Brain microvascular endothelial cell (primary cell): ENCODE measurements around the gene ZNF362.

Experiments used
- DNase-seq: peaks from one replicate; pipeline ENCODE4 v3.0.0-alpha.2; 2020
- H3K27ac ChIP-seq: fragments of 250-450 bp; sonication (Bioruptor Pico); 2 replicates; pipeline ENCODE4 v1.5.1; 2020; ENCODE audit warnings: mild to moderate bottlenecking, moderate library complexity
- H3K27me3 ChIP-seq: fragments of 250-450 bp; sonication (Bioruptor Pico); replicated peaks from 2 replicates; pipeline ENCODE4 v1.5.1; 2020; ENCODE audit warnings: mild to moderate bottlenecking
- H3K36me3 ChIP-seq: fragments of 250-450 bp; sonication (Bioruptor Pico); replicated peaks from 2 replicates; pipeline ENCODE4 v1.5.1; 2020; ENCODE audit warnings: mild to moderate bottlenecking
- H3K4me3 ChIP-seq: 2 replicates; pipeline ENCODE4 v1.5.1; 2011; ENCODE audit warnings: low read depth, mild to moderate bottlenecking, control low read depth, low read length, moderate library complexity
- CTCF ChIP-seq: IDR thresholded peaks from 2 replicates; pipeline ENCODE4 v1.5.1; 2011; ENCODE audit warnings: low read depth, mild to moderate bottlenecking, moderate library complexity, low read length, control low read depth, inconsistent platforms; ENCODE audit errors: missing control alignments
- in situ Hi-C: cut with HindIII; loops from 2 replicates; pipeline ENCODE4 v1.10.0; 2017; ENCODE audit warnings: low sequenced_read_pairs, low pct_ligation_motif_present

The ZNF362 gene

GRCh38 chr1:33339413-33339812 lies 83.1 kb downstream of the ZNF362 start:
- Histone ChIP-seq H3K36me3 (peaks cover 45% of the 10 kb centered on the region), H3K27ac (peak overlapping the region; percentile 85), H3K27me3 (no peaks in the 10 kb centered on the region), H3K4me3 (no peak overlapping the region)
- DNase-seq = no peak
- peak; percentile 53 for TF ChIP-seq CTCF
- in situ Hi-C loops = no loop called here

GRCh38 chr1:33341190-33341589 lies 84.9 kb downstream of the ZNF362 start:
- no peak for DNase-seq
- peaks cover 42% of the 10 kb centered on the region for H3K36me3 ChIP-seq
- in situ Hi-C loops = no loop called here

GRCh38 chr1:33342041-33342723 lies 85.9 kb downstream of the ZNF362 start:
- Histone ChIP-seq H3K27ac (peak overlapping the region; percentile 93), H3K36me3 (peaks cover 49% of the 10 kb centered on the region), H3K4me3 (peak overlapping the region; percentile 1), H3K27me3 (no peaks in the 10 kb centered on the region)
- in situ Hi-C loops = no loop called here
- peak; percentile 8 for TF ChIP-seq CTCF
- peak; percentile 95 for DNase-seq

More at GRCh38 chr1:33341190-33341589, 84.9 kb downstream of the ZNF362 start:
- Histone ChIP-seq H3K27me3 (no peaks in the 10 kb centered on the region), H3K27ac (peak overlapping the region; percentile 93), H3K4me3 (no peak overlapping the region)
- no peak for TF ChIP-seq CTCF

GRCh38 chr1:33343539-33343938 lies 87.2 kb downstream of the ZNF362 start:
- Histone ChIP-seq H3K4me3 (no peak overlapping the region), H3K27ac (peak overlapping the region; percentile 93), H3K36me3 (peaks cover 62% of the 10 kb centered on the region), H3K27me3 (no peaks in the 10 kb centered on the region)
- in situ Hi-C loops = no loop called here
- DNase-seq = peak; percentile 47
- TF ChIP-seq CTCF = no peak

GRCh38 chr1:33344896-33345560 lies 88.7 kb downstream of the ZNF362 start:
- Histone ChIP-seq H3K36me3 (peaks cover 64% of the 10 kb centered on the region), H3K4me3 (peak overlapping the region; percentile 7), H3K27ac (peak overlapping the region; percentile 93), H3K27me3 (no peaks in the 10 kb centered on the region)
- in situ Hi-C loops = no loop called here
- no peak for TF ChIP-seq CTCF
- no peak for DNase-seq

- no peak for DNase-seq
- in situ Hi-C loops = no loop called here
- H3K27me3 ChIP-seq = no peaks in the 10 kb centered on the region
- TF ChIP-seq CTCF = no peak
- peaks cover 54% of the 10 kb centered on the region for H3K36me3 ChIP-seq
- H3K4me3 ChIP-seq = peak overlapping the region; percentile 90
- H3K27ac ChIP-seq = peak overlapping the region; percentile 93
These were observed 90.2 kb downstream of the ZNF362 start for GRCh38 chr1:33346533-33346926.
